T1000 (cell line): ENCODE results near the gene NFATC2.
"Not testable (repeated sequence)": the region's sequence is repeated elsewhere in the genome, so short reads cannot be mapped to it uniquely, and the experiment has no call there.

Experiments
- DNase-seq: peaks from one replicate; lab custom pipeline; 2025; ENCODE audit warnings: mixed read lengths; lab: John Stamatoyannopoulos, UW

Gene NFATC2

DNA sequence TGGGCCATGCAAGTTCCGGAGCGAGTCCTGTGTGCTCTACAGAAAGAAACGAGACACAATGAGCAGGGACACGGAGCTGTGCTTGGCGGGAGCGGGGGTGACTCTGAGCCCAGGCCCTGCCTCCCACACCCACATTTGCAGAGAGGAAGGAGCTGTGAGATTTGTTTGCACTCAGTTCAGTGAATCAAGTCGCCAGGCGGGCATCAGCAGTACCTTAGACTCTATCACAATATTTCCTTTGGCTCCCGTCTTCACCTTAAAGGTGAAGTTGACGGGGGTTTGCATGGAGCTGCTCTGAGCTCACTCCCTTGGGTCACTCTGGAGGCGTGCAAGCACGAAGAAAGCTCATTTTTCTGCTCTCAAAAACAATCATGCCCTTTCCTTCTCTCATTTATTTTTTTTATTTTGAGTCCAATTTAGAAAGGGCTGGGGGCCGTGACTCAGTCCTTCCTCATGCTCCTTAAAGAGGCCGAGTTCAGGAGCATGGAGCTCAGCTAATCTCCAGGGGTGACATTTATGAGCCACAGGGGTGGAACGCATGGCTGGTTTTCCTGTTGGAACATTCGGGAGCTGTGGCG is 188.2 kb downstream of the NFATC2 start:
- peak; percentile 84 for DNase-seq

DNA sequence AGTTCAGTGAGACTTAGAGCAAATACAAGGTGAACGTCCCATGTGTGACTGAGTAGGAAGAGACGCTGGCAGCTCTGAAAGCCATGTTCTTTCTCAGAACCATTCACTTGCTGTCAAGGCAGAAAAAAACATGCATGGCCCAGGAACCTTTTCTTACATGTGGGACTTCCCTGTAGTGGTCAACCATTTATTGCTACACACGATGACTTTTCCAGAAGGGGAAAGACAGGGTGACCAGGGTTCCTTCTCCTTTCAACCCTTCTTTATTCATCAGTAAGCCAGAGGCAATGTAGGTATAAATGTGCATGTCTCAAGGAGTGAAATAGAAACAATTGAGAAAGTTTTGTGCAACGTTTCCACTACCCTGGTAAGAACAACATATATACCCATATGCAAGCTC is 189.0 kb downstream of the NFATC2 start:
- DNase-seq, result no peak

- DNase-seq, result no peak
Measured at GRCh38 chr20:51352791-51353190, 189.7 kb downstream of the NFATC2 start.

GRCh38 chr20:51350941-51351631 is 191.4 kb downstream of the NFATC2 start:
- peak; percentile 74 for DNase-seq

DNA sequence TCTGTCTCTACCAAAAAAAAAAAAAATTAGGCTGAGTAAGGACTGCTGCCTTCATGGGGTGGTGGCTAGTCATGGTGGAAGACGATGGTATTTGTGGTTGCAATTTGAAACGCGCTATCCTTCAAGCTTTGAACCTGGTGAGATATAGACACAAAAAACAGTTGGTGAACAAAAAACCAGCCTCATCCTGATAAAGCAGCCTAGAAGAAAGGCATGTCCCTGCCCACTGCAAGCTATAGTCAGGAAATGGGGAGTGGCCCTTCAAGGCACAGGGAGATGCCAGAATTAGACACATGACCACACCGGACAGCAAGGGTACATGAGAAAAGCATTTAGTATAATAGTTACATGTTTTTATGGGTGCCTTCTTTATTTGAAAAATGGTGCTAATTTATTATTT is 193.6 kb downstream of the NFATC2 start:
- DNase-seq, result no peak

GRCh38 chr20:51347831-51348230 is 194.7 kb downstream of the NFATC2 start:
- no peak for DNase-seq

GRCh38 chr20:51346686-51347485 is 195.6 kb downstream of the NFATC2 start:
- peak; percentile 73 for DNase-seq

- DNase-seq, result peak; percentile 94
Measured at GRCh38 chr20:51345601-51346101, 196.9 kb downstream of the NFATC2 start.

- not testable (repeated sequence) for DNase-seq
Measured at GRCh38 chr20:51343802-51344201, 198.7 kb downstream of the NFATC2 start.

DNA sequence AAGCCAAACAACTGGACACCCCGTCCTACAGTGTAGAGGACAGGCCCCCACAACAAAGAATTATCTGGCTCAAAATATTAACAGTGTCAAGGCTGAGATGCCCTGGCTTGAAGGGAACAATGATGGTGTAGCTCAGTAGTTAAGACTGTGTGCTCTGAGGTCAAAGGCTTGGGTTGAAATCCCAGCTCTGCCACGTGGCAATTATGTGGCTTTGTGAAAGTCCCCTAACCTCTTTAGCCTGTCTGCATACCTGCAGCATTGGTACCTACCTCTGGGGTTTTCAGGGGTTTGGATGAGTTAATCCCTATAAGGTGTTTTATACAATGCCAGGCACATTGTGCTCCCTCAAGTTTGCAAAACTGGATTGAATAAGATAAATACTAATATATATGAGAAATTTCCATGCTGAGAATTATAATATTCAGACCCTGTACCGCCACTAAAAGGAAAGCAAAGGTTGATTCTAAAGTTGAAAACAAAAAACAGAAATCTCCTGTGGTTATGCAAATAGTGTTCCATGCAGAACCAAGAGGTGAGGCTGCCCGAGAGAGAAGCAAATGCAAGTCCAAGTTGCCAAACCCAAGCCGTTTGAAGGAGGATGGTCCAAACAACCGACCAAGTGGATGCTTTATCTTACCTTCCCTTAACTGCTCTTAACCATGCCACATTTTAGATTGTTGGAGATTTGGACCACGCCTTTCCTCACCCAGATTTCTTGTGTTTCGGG is 199.8 kb downstream of the NFATC2 start:
- no peak for DNase-seq

- DNase-seq, result no peak
Measured at GRCh38 chr20:51341581-51341980, 200.9 kb downstream of the NFATC2 start.

DNA sequence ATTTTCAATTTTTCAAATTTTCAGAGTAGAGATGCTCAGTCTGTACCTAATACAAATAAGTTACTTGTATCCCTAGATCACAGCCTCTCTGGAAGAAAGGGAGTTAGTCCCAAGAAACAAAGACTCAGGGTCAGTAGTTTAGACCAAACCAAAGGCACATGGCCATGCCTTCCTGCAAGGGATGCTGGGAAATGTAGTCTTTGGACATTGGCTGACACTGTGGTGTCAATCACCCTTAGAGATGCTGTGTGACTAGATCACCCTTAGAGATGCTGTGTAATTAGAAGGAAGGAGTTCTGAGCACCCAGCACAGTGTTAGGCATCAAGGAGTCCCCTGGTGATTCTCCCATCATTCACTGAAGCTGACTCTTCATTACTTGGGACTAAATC is 202.1 kb downstream of the NFATC2 start:
- no peak for DNase-seq

DNA sequence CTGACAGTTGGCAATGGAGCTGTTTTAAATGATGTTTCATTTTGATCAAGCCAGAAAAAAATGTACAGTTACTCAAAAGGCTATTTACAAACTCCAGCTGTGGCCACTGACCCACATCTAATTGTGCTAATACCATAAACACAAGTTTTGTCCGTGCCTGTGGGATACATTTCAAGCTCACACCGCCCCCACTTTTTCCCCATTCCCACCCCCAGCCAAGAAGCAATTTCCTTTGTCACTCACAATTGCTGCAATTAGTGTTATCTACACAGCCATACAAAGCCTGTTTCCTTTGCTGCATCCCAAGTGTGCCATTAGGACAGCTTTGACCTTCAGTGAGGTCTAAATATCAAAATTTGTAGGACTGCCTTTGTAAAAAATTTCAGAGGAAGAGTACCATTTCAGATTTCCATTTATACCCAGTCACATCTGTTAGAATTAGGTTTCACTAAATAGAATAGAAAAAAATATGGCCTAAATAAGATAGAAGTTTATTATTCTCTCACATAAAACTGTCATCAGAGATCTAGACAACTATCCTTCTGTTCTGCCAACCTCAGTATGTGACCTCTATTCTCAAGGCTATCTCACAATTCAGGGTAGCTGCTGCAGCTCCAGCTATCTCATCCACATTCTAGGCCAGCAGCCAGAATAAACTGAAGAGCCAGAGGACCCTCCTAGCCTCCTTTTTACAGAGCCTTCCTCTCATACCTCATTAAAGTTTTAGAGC is 202.6 kb downstream of the NFATC2 start:
- no peak for DNase-seq

- DNase-seq, result no peak
Measured at GRCh38 chr20:51338692-51339440, 203.7 kb downstream of the NFATC2 start.

- no peak for DNase-seq
Measured at GRCh38 chr20:51337126-51337805, 205.3 kb downstream of the NFATC2 start.
